HepG2 (cell line): ENCODE data around the gene KCTD15. TPM values are rescaled to one million over a fixed set of nuclear protein-coding genes. Genes with fewer than 3 reads are reported as not detected.
"Not testable (repeated sequence)": the region's sequence is repeated elsewhere in the genome, so short reads cannot be mapped to it uniquely, and the experiment has no call there.

Source experiments
- ATAC-seq: fragments of 200-7000 bp; cut with Tn5 transposase; 3 replicates; pipeline ENCODE4 v1.9.1; 2020; ENCODE audit warnings: mild to moderate bottlenecking, moderate library complexity
- BruUV-seq: library from RNA; stranded (reverse); fragments of 400-500 nt; replicated peaks from 2 replicates; lab custom pipeline; 2021; lab: Mats Ljungman, UMichigan
- CTCF ChIA-PET: fragments of 300-600 bp; formaldehyde crosslinking; extraction: SDS; loops from one replicate; lab custom pipeline; 2021; ENCODE audit warnings: low total read pairs, inconsistent platforms, low intra/inter-chr PET ratio; lab: Yijun Ruan, JAX
- POLR2A ChIA-PET: fragments of 350-600 bp; sonication (Branson Sonifier 250); formaldehyde crosslinking; loops from one replicate; lab custom pipeline; 2020; ENCODE audit warnings: antibody characterized with exemption, inconsistent platforms; lab: Yijun Ruan, JAX
- DNase-seq: peaks from one replicate; pipeline ENCODE4 v3.0.0-alpha.2; 2015; ENCODE audit warnings: low spot score
- FAIRE-seq: peaks from 3 replicates; lab custom pipeline; 2011; peaks lifted over from hg19 to GRCh38; lab: Jason Lieb, UNC
- H2AFZ ChIP-seq: one replicate; pipeline ENCODE4 v1.6.1; 2011; ENCODE audit warnings: low read length, inconsistent platforms
- H3K27ac ChIP-seq: fragments of 300-600 bp; 3 replicates; pipeline ENCODE4 v1.8.0; 2011; ENCODE audit warnings: mixed run types, mild to moderate bottlenecking, mixed read lengths, low read length, inconsistent platforms; ENCODE audit not compliant: insufficient read depth; ENCODE audit errors: extremely low read length
- H3K27me3 ChIP-seq, 2 experiments: fragments of 200-600 bp in 1 of 2; 2 replicates in 1 of 2; 3 replicates in 1 of 2; pipeline versions ENCODE4 v1.6.0 to v1.8.0; 2011; ENCODE audit warnings: low read length in 2 of 2, mild to moderate bottlenecking in 2 of 2, moderate library complexity in 2 of 2, inconsistent platforms in 1 of 2; ENCODE audit not compliant: insufficient read depth in 2 of 2, control insufficient read depth in 1 of 2
- H3K36me3 ChIP-seq, 2 experiments: fragments of 200-600 bp in 1 of 2; replicated peaks in 1 of 2; 2 replicates in 1 of 2; 3 replicates in 1 of 2; pipeline versions ENCODE4 v1.5.1 to v1.8.0; 2011; ENCODE audit warnings: low read length in 2 of 2, inconsistent platforms in 1 of 2; ENCODE audit not compliant: insufficient read depth in 2 of 2, control insufficient read depth in 1 of 2
- H3K4me1 ChIP-seq: 2 replicates; pipeline ENCODE4 v1.5.1; 2012; ENCODE audit warnings: low read length, inconsistent platforms; ENCODE audit not compliant: insufficient read depth
- H3K4me2 ChIP-seq: 2 replicates; pipeline ENCODE4 v1.6.0; 2011; ENCODE audit warnings: low read depth, low read length, inconsistent platforms
- H3K4me3 ChIP-seq, 3 experiments: fragments of 200-600 bp in 1 of 3; sonication (generic), shearing (Covaris generic) in 1 of 3; replicated peaks in 1 of 3; 2 replicates each; pipeline ENCODE4 v1.5.1; 2011 to 2016; ENCODE audit warnings: low read length in 3 of 3, inconsistent platforms in 2 of 3, low read depth in 2 of 3, mild to moderate bottlenecking in 2 of 3, control low read depth in 1 of 3, mixed read lengths in 1 of 3; ENCODE audit not compliant: insufficient read depth in 1 of 3
- H3K79me2 ChIP-seq: one replicate; pipeline ENCODE4 v1.6.1; 2011; ENCODE audit warnings: low read length, inconsistent platforms; ENCODE audit not compliant: insufficient read depth
- H3K9ac ChIP-seq: 2 replicates; pipeline ENCODE4 v1.6.0; 2011; ENCODE audit warnings: mild to moderate bottlenecking, low read depth, low read length, inconsistent platforms; ENCODE audit not compliant: insufficient read depth
- H3K9me3 ChIP-seq: 2 replicates; pipeline ENCODE4 v1.5.1; 2012; ENCODE audit warnings: mild to moderate bottlenecking, low read length
- H4K20me1 ChIP-seq: 2 replicates; pipeline ENCODE4 v1.6.0; 2011; ENCODE audit warnings: inconsistent platforms, mild to moderate bottlenecking, low read length, moderate library complexity; ENCODE audit not compliant: insufficient read depth
- HMGXB3 ChIP-seq: sonication (generic); formaldehyde crosslinking; IDR thresholded peaks from 2 replicates; pipeline ENCODE4 v1.4.0; 2020; ENCODE audit warnings: missing genetic modification reagents, borderline replicate concordance
- ZNF629 ChIP-seq: sonication (generic); formaldehyde crosslinking; conservative IDR thresholded peaks from 2 replicates; pipeline ENCODE4 v1.5.0; 2020; ENCODE audit warnings: missing genetic modification reagents
- ZNF770 ChIP-seq: sonication (generic); formaldehyde crosslinking; IDR thresholded peaks from 2 replicates; pipeline ENCODE4 v1.5.0; 2020; ENCODE audit warnings: mild to moderate bottlenecking, missing genetic modification reagents
- WGBS: methylation state at CpG from one replicate; pipeline ENCODE4 v1.1.6; 2017; ENCODE audit warnings: low lambda C conversion rate; 5-methylcytosine and 5-hydroxymethylcytosine counted together
- in situ Hi-C: cut with HindIII; loops from 2 replicates; pipeline ENCODE4 v1.10.0; 2017; ENCODE audit warnings: low pct_unique_long_range_greater_than_20kb; ENCODE audit not compliant: extremely low pct_ligation_motif_present
- intact Hi-C: fragments of 100-400 bp; cut with micrococcal nuclease; formaldehyde crosslinking; loops from one replicate; pipeline ENCODE4 v1.10.0; 2022; ENCODE audit not compliant: unreplicated experiment
- polyA plus RNA-seq, 8 experiments: library from polyadenylated mRNA; depleted of rRNA in 3 of 8; stranded (reverse) in 7 of 8; unstranded in 1 of 8; fragments of >200 nt; fragmentation: Illumina TruSeq in 4 of 8; extraction: Trizol in 4 of 8; gene quantifications; 2 replicates each; pipeline versions ENCODE4 v1.2.1 to v1.2.3, GENCODE V29; 2011 to 2016; ENCODE audit warnings: low read depth in 4 of 8, missing spikeins in 1 of 8, mixed read lengths in 1 of 8; ENCODE audit not compliant: insufficient read depth in 1 of 8
- total RNA-seq, 5 experiments: library from RNA; depleted of rRNA; stranded (reverse); fragments of >200 nt; fragmentation: Illumina TruSeq; extraction: Trizol; gene quantifications; 2 replicates each; pipeline ENCODE4 v1.2.3, GENCODE V29; 2016; ENCODE audit warnings: low read depth in 1 of 5

Gene KCTD15
- total and polyA plus RNA-seq, 2 of the 13 experiments (the other 11 are each of a cell fraction or from before 2014, with no cell fraction given) = 13.2 to 16.7 TPM

- Histone ChIP-seq H3K4me1 (peaks cover 20% of the 10 kb centered on the region), H3K9me3 (no peaks in the 10 kb centered on the region), H3K27me3 (peaks cover 1 to 8% of the 10 kb centered on the region in 2 experiments; a peak in 4 of 5 replicates), H3K4me2 (no peak overlapping the region), H2AFZ (no peak overlapping the region), H3K9ac (no peak overlapping the region)
- intact Hi-C loops = no loop called here
- WGBS = 20% methylated on average over 2 of the region's 4 CpGs
- ATAC-seq = no peak
- no peak for TF ChIP-seq HMGXB3
- TF ChIP-seq ZNF629 (CRISPR knock-in tag) = no peak
- TF ChIP-seq, all 625 proteins: peak for 0
- no peaks in the 10 kb centered on the region for H3K36me3 ChIP-seq
- H3K4me3 ChIP-seq = no peak overlapping the region
- DNase-seq (no peak), FAIRE-seq (no peak)
- in situ Hi-C loops = no loop called here
- no peaks in the 10 kb centered on the region for H3K79me2 ChIP-seq
- no peaks in the 10 kb centered on the region for H4K20me1 ChIP-seq
- BruUV-seq = no TSS peak
- POLR2A ChIA-PET = interaction anchor here (0.6 kb wide), 1 partner anchor 150 kb away, joined by 3 read pairs; no protein-coding TSS in a partner anchor
- no peak overlapping the region for H3K27ac ChIP-seq
- CTCF ChIA-PET = no interaction called here
Measured at GRCh38 chr19:33818411-33818810, 21.7 kb downstream of the KCTD15 start.

GRCh38 chr19:33819078-33819477 is 22.4 kb downstream of the KCTD15 start:
- H3K79me2 ChIP-seq, H3K9ac ChIP-seq, H2AFZ ChIP-seq, DNase-seq, ATAC-seq, H3K36me3 ChIP-seq, BruUV-seq, intact Hi-C loops, in situ Hi-C loops, H3K27ac ChIP-seq, CTCF ChIA-PET, H4K20me1 ChIP-seq, H3K9me3 ChIP-seq, FAIRE-seq, H3K27me3 ChIP-seq: not testable (repeated sequence)
- POLR2A ChIA-PET = interaction anchor here (0.6 to 1.1 kb wide), 2 partner anchors 150 to 297 kb away, joined by 3 read pairs; partner anchors contain the start of gene PEPD
- H3K4me2 ChIP-seq = peak overlapping the region; percentile 89
- peak; percentile 55 for TF ChIP-seq ZNF770 (CRISPR knock-in tag)
- H3K4me1 ChIP-seq = peaks cover 20% of the 10 kb centered on the region
- H3K4me3 ChIP-seq = peak overlapping the region in 2 of 3 experiments; percentile 58 to 73; a peak in 2 of 6 replicates
- WGBS = 46% methylated on average over 7 of the region's 7 CpGs
